ENCODE results near the gene CHRNB1.
A peak's percentile ranks its signal among the peaks of the same experiment; 100 is the strongest.

Gene CHRNB1

GRCh38 chr17:7496470-7497183, 51.8 kb downstream of the CHRNB1 start:
- no peak for DNase-seq (ENCODE audit: low spot score in 2 of 2)
- Mint-ChIP-seq H3K36me3 (ENCODE audit: insufficient read depth) (peaks cover 71% of the 10 kb centered on the region), H3K27ac (ENCODE audit: low read depth) (peak overlapping the region; percentile 76), H3K4me3 (peak overlapping the region; percentile 15), H3K4me1 (peaks cover 26% of the 10 kb centered on the region), H3K27me3 (no peaks in the 10 kb centered on the region), H3K9me3 (no peaks in the 10 kb centered on the region)
- ATAC-seq (replicated peaks; ENCODE audit: extremely low read depth, poor library complexity, severe bottlenecking): no peak

GRCh38 chr17:7497228-7497627, 52.4 kb downstream of the CHRNB1 start:
- Mint-ChIP-seq H3K36me3 (ENCODE audit: insufficient read depth) (peaks cover 72% of the 10 kb centered on the region), H3K27me3 (no peaks in the 10 kb centered on the region), H3K9me3 (no peaks in the 10 kb centered on the region), H3K27ac (ENCODE audit: low read depth) (peak overlapping the region; percentile 76), H3K4me3 (no peak overlapping the region), H3K4me1 (peaks cover 22% of the 10 kb centered on the region)
- ATAC-seq (replicated peaks; ENCODE audit: extremely low read depth, poor library complexity, severe bottlenecking): no peak
- no peak for DNase-seq (ENCODE audit: low spot score in 2 of 2)

GRCh38 chr17:7497636-7498035, 52.8 kb downstream of the CHRNB1 start:
- peaks cover 77% of the 10 kb centered on the region for H3K36me3 Mint-ChIP-seq (ENCODE audit: insufficient read depth)
- no peak for DNase-seq (ENCODE audit: low spot score in 2 of 2)
- peaks cover 21% of the 10 kb centered on the region for H3K4me1 Mint-ChIP-seq
- H3K9me3 Mint-ChIP-seq: no peaks in the 10 kb centered on the region
- no peak for ATAC-seq (replicated peaks; ENCODE audit: extremely low read depth, poor library complexity, severe bottlenecking)
- no peak overlapping the region for H3K4me3 Mint-ChIP-seq
- no peak overlapping the region for H3K27ac Mint-ChIP-seq (ENCODE audit: low read depth)
- H3K27me3 Mint-ChIP-seq: no peaks in the 10 kb centered on the region

GRCh38 chr17:7499161-7499560, 54.3 kb downstream of the CHRNB1 start:
- ATAC-seq (replicated peaks; ENCODE audit: extremely low read depth, poor library complexity, severe bottlenecking) (no peak), DNase-seq (ENCODE audit: low spot score in 2 of 2) (no peak)
- no peaks in the 10 kb centered on the region for H3K27me3 Mint-ChIP-seq
- H3K4me3 Mint-ChIP-seq: no peak overlapping the region
- peaks cover 11% of the 10 kb centered on the region for H3K4me1 Mint-ChIP-seq
- no peak overlapping the region for H3K27ac Mint-ChIP-seq (ENCODE audit: low read depth)
- H3K9me3 Mint-ChIP-seq: no peaks in the 10 kb centered on the region
- H3K36me3 Mint-ChIP-seq (ENCODE audit: insufficient read depth): peaks cover 88% of the 10 kb centered on the region

GRCh38 chr17:7501729-7502128, 56.9 kb downstream of the CHRNB1 start:
- peaks cover 94% of the 10 kb centered on the region for H3K36me3 Mint-ChIP-seq (ENCODE audit: insufficient read depth)
- no peak overlapping the region for H3K27ac Mint-ChIP-seq (ENCODE audit: low read depth)
- H3K4me3 Mint-ChIP-seq: no peak overlapping the region
- ATAC-seq (replicated peaks; ENCODE audit: extremely low read depth, poor library complexity, severe bottlenecking) (no peak), DNase-seq (ENCODE audit: low spot score in 2 of 2) (no peak)
- no peaks in the 10 kb centered on the region for H3K27me3 Mint-ChIP-seq
- peaks cover 7% of the 10 kb centered on the region for H3K4me1 Mint-ChIP-seq
- H3K9me3 Mint-ChIP-seq: no peaks in the 10 kb centered on the region

GRCh38 chr17:7502171-7502847, 57.4 kb downstream of the CHRNB1 start:
- no peaks in the 10 kb centered on the region for H3K27me3 Mint-ChIP-seq
- H3K9me3 Mint-ChIP-seq: no peaks in the 10 kb centered on the region
- ATAC-seq (replicated peaks; ENCODE audit: extremely low read depth, poor library complexity, severe bottlenecking) (no peak), DNase-seq (ENCODE audit: low spot score in 2 of 2) (no peak)
- H3K36me3 Mint-ChIP-seq (ENCODE audit: insufficient read depth): peaks cover 92% of the 10 kb centered on the region
- no peak overlapping the region for H3K4me3 Mint-ChIP-seq
- H3K4me1 Mint-ChIP-seq: peaks cover 7% of the 10 kb centered on the region
- H3K27ac Mint-ChIP-seq (ENCODE audit: low read depth): peak overlapping the region; percentile 85

GRCh38 chr17:7502987-7503386, 58.1 kb downstream of the CHRNB1 start:
- H3K36me3 Mint-ChIP-seq (ENCODE audit: insufficient read depth): peaks cover 91% of the 10 kb centered on the region

GRCh38 chr17:7503521-7503920, 58.7 kb downstream of the CHRNB1 start:
- ATAC-seq (replicated peaks; ENCODE audit: extremely low read depth, poor library complexity, severe bottlenecking): no peak
- no peak for DNase-seq (ENCODE audit: low spot score in 2 of 2)
- Mint-ChIP-seq H3K4me1 (peaks cover 7% of the 10 kb centered on the region), H3K36me3 (ENCODE audit: insufficient read depth) (peaks cover 92% of the 10 kb centered on the region), H3K27ac (ENCODE audit: low read depth) (peak overlapping the region; percentile 85), H3K9me3 (no peaks in the 10 kb centered on the region), H3K4me3 (no peak overlapping the region), H3K27me3 (no peaks in the 10 kb centered on the region)

More at GRCh38 chr17:7502987-7503386, 58.1 kb downstream of the CHRNB1 start:
- peaks cover 7% of the 10 kb centered on the region for H3K4me1 Mint-ChIP-seq
- no peak for DNase-seq (ENCODE audit: low spot score in 2 of 2)
- no peak for ATAC-seq (replicated peaks; ENCODE audit: extremely low read depth, poor library complexity, severe bottlenecking)
- H3K27me3 Mint-ChIP-seq: no peaks in the 10 kb centered on the region
- no peaks in the 10 kb centered on the region for H3K9me3 Mint-ChIP-seq
- peak overlapping the region; percentile 85 for H3K27ac Mint-ChIP-seq (ENCODE audit: low read depth)
- no peak overlapping the region for H3K4me3 Mint-ChIP-seq

Data from central memory CD8-positive, alpha-beta T cell (primary cell).